Esophagus squamous epithelium (tissue), 4 donors: ENCODE results near the gene APC.

Source experiments
- CTCF ChIP-seq, 6 experiments: fragments of 450-650 bp in 4 of 6; fragments of 200-600 bp in 2 of 6; sonication (generic) in 2 of 6; IDR thresholded peaks; one replicate each; pipeline ENCODE4 v1.5.1; 2016 to 2019; ENCODE audit warnings: antibody characterized with exemption in 6 of 6, mild to moderate bottlenecking in 4 of 6, moderate library complexity in 4 of 6
- POLR2A ChIP-seq, 4 donors: fragments of 450-650 bp; IDR thresholded peaks; one replicate each; pipeline ENCODE4 v1.6.1; 2017; ENCODE audit warnings: antibody characterized with exemption in 4 of 4, mild to moderate bottlenecking in 4 of 4, moderate library complexity in 3 of 4

- TF ChIP-seq CTCF (IDR thresholded peaks at IDR 0.05) (peak in 2 of 6 experiments; percentile 3 to 41), POLR2A (IDR thresholded peaks at IDR 0.05) (peak in 3 of 4 donors; percentile 67 to 80 (median 77))
These were observed 30.2 kb upstream of the APC start for GRCh38 chr5:112707187-112708102.
